Measurements from ENCODE around the gene ATOH8. TPM values are rescaled to one million over a fixed set of nuclear protein-coding genes. Genes with fewer than 3 reads are reported as not detected.

Gene ATOH8
- total and polyA plus RNA-seq, 9 donors: 9.4 to 37.7 (median 29.6) TPM

- H3K27ac ChIP-seq: no peak overlapping the region
- 73 to 76% (median 74%) methylated on average over 5 of the region's 5 CpGs for WGBS, 3 donors
- TF ChIP-seq EP300 (IDR thresholded peaks at IDR 0.05): no peak
- TF ChIP-seq CTCF (IDR thresholded peaks at IDR 0.05): no peak
- no peak for TF ChIP-seq POLR2A (IDR thresholded peaks at IDR 0.05)
- DNase-seq: no peak
- H3K4me3 ChIP-seq: no peak overlapping the region
- no peaks in the 10 kb centered on the region for H3K27me3 ChIP-seq
- intact Hi-C loops (cut with DNase I): loop anchor here (2.0 to 10.0 kb wide), 6 partner anchors 44 to 346 kb away; no protein-coding TSS in a partner anchor
- no peaks in the 10 kb centered on the region for H3K9me3 ChIP-seq
- no peaks in the 10 kb centered on the region for H3K4me1 ChIP-seq (ENCODE audit: insufficient read depth)
- no peaks in the 10 kb centered on the region for H3K36me3 ChIP-seq
Observed at GRCh38 chr2:85728342-85728741, 25.4 kb upstream of the ATOH8 start.

DNA sequence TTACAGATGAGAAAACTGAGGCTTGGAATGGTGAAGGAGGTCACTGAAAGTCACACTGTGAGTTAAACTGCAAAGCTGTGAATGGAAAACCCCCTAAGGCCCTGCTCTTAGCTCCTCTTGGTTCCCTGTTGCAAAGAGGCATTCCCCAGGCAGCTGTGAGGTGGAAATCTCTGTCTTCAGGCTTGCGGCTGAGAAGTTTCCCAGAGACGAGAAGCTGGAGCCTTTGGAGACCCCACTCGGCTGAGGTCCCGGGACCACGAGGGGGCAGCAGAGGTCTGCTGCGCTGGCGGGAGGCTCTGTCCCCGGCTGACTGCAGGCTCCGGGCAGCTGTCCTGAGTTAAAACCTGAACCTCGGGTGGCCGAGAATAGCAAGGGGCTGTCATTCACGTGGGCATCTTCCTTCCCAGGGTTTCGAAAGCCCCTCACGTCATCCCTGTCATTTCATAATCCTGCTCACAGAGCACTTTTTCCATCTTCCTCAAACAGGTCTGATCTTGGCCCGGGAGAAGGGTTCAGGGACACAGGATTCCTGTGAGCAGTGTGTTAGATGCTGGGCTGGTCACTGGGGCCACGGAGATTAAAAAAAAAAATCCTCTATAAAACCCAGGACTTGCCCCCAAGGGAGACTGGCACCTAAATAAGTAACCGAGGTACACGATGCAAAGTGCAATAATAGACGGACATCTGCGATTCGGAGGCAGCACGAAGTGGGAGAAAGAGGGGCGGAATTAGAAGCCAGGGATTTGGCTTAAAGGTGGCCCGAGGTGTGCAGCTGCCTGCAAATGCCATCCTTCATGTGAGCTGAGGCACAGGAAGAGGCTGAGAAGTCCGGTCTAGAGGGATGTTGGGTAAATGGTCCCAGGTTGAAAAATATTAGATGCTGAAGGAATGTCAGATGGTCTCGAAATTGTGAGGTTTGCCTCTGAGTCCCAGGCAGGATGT is 24.6 kb upstream of the ATOH8 start:
- WGBS, 3 donors: 34 to 37% (median 35%) methylated on average over 26 of the region's 26 CpGs

DNA sequence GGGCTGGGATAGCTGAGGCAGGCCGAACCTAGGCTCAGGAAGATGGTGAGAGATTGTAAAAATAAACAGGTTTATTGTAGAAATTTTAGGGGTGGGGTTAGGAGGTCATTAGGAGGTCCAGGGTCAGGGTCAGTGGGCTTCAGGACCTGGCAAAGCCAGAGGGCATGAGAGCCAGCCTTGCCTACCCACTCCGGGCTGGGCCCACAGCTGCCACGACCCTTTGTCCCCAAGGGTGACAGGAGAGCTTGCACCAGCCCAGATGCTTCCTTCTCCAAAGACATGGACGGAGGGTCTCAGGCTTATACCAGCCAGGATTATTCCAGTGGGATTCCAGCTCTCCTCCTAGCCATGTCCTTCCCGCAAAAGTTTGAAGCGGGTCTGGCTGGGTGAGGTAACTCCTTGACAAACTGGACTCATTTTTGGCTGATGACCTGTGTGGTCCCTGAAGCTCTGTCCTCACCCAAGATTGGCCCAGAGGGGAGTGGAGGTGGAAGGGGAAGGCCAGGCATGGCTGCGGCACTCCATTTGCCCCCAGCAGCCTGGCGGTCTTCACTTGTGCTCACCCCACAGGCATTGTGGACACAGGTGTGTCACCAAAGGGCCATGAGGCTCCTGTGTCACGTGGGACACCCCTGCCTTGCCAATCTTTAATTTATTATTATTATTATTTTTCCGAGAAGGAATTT is 23.8 kb upstream of the ATOH8 start:
- H3K27me3 ChIP-seq: no peaks in the 10 kb centered on the region
- H3K36me3 ChIP-seq: no peaks in the 10 kb centered on the region
- DNase-seq: no peak
- intact Hi-C loops (cut with DNase I): loop anchor here (1.0 to 10.0 kb wide), 9 partner anchors 42 to 355 kb away; no protein-coding TSS in a partner anchor
- no peaks in the 10 kb centered on the region for H3K4me1 ChIP-seq (ENCODE audit: insufficient read depth)
- no peak overlapping the region for H3K27ac ChIP-seq
- TF ChIP-seq CTCF (IDR thresholded peaks at IDR 0.05): no peak
- H3K4me3 ChIP-seq: no peak overlapping the region
- 93 to 95% (median 93%) methylated on average over 10 of the region's 10 CpGs for whole genome bisulfite sequencing, 3 donors
- no peaks in the 10 kb centered on the region for H3K9me3 ChIP-seq

More for the DNA sequence above, 24.6 kb upstream of the ATOH8 start:
- H3K27ac ChIP-seq: no peak overlapping the region
- intact Hi-C loops (cut with DNase I): loop anchor here (1.0 to 10.0 kb wide), 7 partner anchors 43 to 346 kb away; no protein-coding TSS in a partner anchor
- H3K36me3 ChIP-seq: no peaks in the 10 kb centered on the region
- H3K27me3 ChIP-seq: no peaks in the 10 kb centered on the region
- no peaks in the 10 kb centered on the region for H3K4me1 ChIP-seq (ENCODE audit: insufficient read depth)
- no peak for TF ChIP-seq EP300 (IDR thresholded peaks at IDR 0.05)
- peak; percentile 92 to 94 (median 94) for TF ChIP-seq CTCF (IDR thresholded peaks at IDR 0.05)
- TF ChIP-seq POLR2A (IDR thresholded peaks at IDR 0.05): peak; percentile 20
- H3K4me3 ChIP-seq: no peak overlapping the region
- no peaks in the 10 kb centered on the region for H3K9me3 ChIP-seq
- DNase-seq: peak; percentile 87 to 94 (median 93)

GRCh38 chr2:85730686-85731230 is 23.0 kb upstream of the ATOH8 start:
- no peaks in the 10 kb centered on the region for H3K4me1 ChIP-seq (ENCODE audit: insufficient read depth)
- H3K27ac ChIP-seq: no peak overlapping the region
- no peaks in the 10 kb centered on the region for H3K27me3 ChIP-seq
- H3K4me3 ChIP-seq: no peak overlapping the region
- no peaks in the 10 kb centered on the region for H3K9me3 ChIP-seq
- DNase-seq: no peak
- WGBS, 3 donors: 89 to 95% (median 95%) methylated on average over 10 of the region's 10 CpGs
- intact Hi-C loops (cut with DNase I): loop anchor here in 2 of 4 donors (5.0 to 10.0 kb wide), 3 partner anchors 67 to 354 kb away; no protein-coding TSS in a partner anchor
- TF ChIP-seq EP300 (IDR thresholded peaks at IDR 0.05): no peak
- TF ChIP-seq CTCF (IDR thresholded peaks at IDR 0.05): no peak
- no peak for TF ChIP-seq POLR2A (IDR thresholded peaks at IDR 0.05)
- no peaks in the 10 kb centered on the region for H3K36me3 ChIP-seq
